Measurements from ENCODE around the gene PAF1.

Gene PAF1

DNA sequence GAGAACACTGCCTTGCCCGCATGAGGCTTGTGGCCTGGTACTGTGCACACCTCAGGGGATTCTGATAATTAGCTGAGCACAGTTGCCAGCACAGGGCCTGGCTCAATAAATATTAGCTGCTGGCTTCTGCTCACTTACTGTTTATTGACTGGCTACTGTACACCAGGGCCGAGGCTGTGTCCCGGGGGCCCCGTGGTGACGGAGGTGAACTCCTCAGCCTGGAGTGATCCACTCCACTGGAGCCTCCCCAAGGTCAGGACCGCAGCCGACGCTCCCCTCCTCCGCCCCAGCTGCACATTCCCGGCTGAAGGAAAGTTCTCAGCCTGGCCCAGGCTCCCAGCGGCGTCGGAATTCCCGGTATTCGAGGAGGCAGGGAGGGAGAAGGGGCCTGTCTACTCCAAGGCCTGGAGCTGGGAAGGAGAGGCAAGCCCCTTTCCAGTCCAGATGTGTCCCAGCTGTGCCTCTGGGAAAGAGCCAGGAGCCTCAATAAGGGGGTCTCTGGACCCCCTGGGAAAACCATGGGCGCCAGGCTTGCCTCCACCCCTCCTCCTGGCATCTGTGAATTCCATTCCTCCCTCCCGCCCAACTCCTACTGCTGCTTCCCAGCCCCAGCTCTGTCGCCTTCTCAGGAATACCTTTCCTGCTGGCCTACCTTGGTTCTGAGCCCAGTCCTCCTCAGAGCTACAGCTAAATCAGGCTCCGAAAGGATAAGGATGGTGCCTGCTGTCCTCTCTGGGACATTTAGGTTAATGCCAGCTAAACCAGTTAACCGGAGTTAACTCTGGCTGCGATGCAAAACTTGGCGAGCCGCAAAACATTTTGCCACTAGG lies 37.6 kb upstream of the PAF1 start:
- peak overlapping the region; percentile 22 for H3K4me3 ChIP-seq (ENCODE audit: low read length)

GRCh38 chr19:39427707-39428106 lies 36.8 kb upstream of the PAF1 start:
- WGBS: 89% methylated on average over 11 of the region's 11 CpGs
- peak overlapping the region; percentile 92 for H3K27ac ChIP-seq (ENCODE audit: low read depth, low read length)
- 0 out of 2 replicates have a peak overlapping the region, but pooled peaks have one; percentile 49 for H3K9ac ChIP-seq (ENCODE audit: low read depth, low read length)

More for the DNA sequence above, 37.6 kb upstream of the PAF1 start:
- 25% methylated on average over 23 of the region's 23 CpGs for WGBS
- Histone ChIP-seq H3K9me3 (ENCODE audit: insufficient read depth, low read depth, low read length) (no peaks in the 10 kb centered on the region), H3K36me3 (ENCODE audit: insufficient read depth, low read length) (peaks cover 38% of the 10 kb centered on the region), H3K27me3 (ENCODE audit: insufficient read depth, low read length) (no peaks in the 10 kb centered on the region), H3K27ac (ENCODE audit: low read depth, low read length) (peak overlapping the region; percentile 92), H3K4me1 (ENCODE audit: insufficient read depth, low read length) (peaks cover 27% of the 10 kb centered on the region), H3K9ac (ENCODE audit: low read depth, low read length) (peak overlapping the region; percentile 49)

GRCh38 chr19:39426170-39426569 lies 35.3 kb upstream of the PAF1 start:
- peak overlapping the region; percentile 34; the same call in 1 of the 2 replicates for H3K27ac ChIP-seq (ENCODE audit: low read depth, low read length)
- H3K9ac ChIP-seq (ENCODE audit: low read depth, low read length): no peak overlapping the region
- H3K27me3 ChIP-seq (ENCODE audit: insufficient read depth, low read length): no peaks in the 10 kb centered on the region
- peaks cover 42% of the 10 kb centered on the region for H3K36me3 ChIP-seq (ENCODE audit: insufficient read depth, low read length)
- peaks cover 27% of the 10 kb centered on the region for H3K4me1 ChIP-seq (ENCODE audit: insufficient read depth, low read length)
- no peaks in the 10 kb centered on the region for H3K9me3 ChIP-seq (ENCODE audit: insufficient read depth, low read depth, low read length)
- no peak overlapping the region for H3K4me3 ChIP-seq (ENCODE audit: low read length)
- WGBS: 83% methylated on average over 5 of the region's 5 CpGs

More at GRCh38 chr19:39427707-39428106, 36.8 kb upstream of the PAF1 start:
- Histone ChIP-seq H3K27me3 (ENCODE audit: insufficient read depth, low read length) (no peaks in the 10 kb centered on the region), H3K4me3 (ENCODE audit: low read length) (no peak overlapping the region), H3K36me3 (ENCODE audit: insufficient read depth, low read length) (peaks cover 38% of the 10 kb centered on the region), H3K4me1 (ENCODE audit: insufficient read depth, low read length) (peaks cover 27% of the 10 kb centered on the region), H3K9me3 (ENCODE audit: insufficient read depth, low read depth, low read length) (no peaks in the 10 kb centered on the region)

GRCh38 chr19:39425744-39426143 lies 34.8 kb upstream of the PAF1 start:
- H3K27ac ChIP-seq (ENCODE audit: low read depth, low read length): no peak overlapping the region
- WGBS: 95% methylated on average over 7 of the region's 7 CpGs

DNA sequence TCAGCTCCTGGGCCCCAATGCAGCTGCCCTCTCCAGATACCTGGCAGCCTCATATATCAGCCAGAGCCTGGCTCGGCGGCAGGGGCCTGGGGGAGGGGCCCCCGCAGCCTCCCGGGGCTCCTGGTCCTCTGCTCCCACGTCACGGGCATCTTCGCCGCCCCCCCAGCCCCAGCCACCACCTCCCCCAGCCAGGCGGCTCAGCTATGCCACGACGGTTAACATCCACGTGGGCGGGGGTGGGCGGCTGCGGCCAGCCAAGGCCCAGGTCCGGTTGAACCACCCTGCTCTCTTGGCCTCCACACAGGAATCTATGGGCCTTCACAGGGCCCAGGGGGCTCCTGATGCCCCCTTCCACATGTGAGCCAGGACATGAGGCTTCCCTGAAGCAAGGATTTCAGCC lies 34.0 kb upstream of the PAF1 start:
- Histone ChIP-seq H3K36me3 (ENCODE audit: insufficient read depth, low read length) (peaks cover 54% of the 10 kb centered on the region), H3K9me3 (ENCODE audit: insufficient read depth, low read depth, low read length) (no peaks in the 10 kb centered on the region), H3K4me1 (ENCODE audit: insufficient read depth, low read length) (peaks cover 19% of the 10 kb centered on the region), H3K27me3 (ENCODE audit: insufficient read depth, low read length) (no peaks in the 10 kb centered on the region), H3K4me3 (ENCODE audit: low read length) (no peak overlapping the region), H3K9ac (ENCODE audit: low read depth, low read length) (no peak overlapping the region), H3K27ac (ENCODE audit: low read depth, low read length) (no peak overlapping the region)
- 92% methylated on average over 16 of the region's 16 CpGs for WGBS

More at GRCh38 chr19:39425744-39426143, 34.8 kb upstream of the PAF1 start:
- Histone ChIP-seq H3K9ac (ENCODE audit: low read depth, low read length) (no peak overlapping the region), H3K9me3 (ENCODE audit: insufficient read depth, low read depth, low read length) (no peaks in the 10 kb centered on the region), H3K4me1 (ENCODE audit: insufficient read depth, low read length) (peaks cover 23% of the 10 kb centered on the region), H3K36me3 (ENCODE audit: insufficient read depth, low read length) (peaks cover 46% of the 10 kb centered on the region), H3K4me3 (ENCODE audit: low read length) (no peak overlapping the region), H3K27me3 (ENCODE audit: insufficient read depth, low read length) (no peaks in the 10 kb centered on the region)

- H3K9me3 ChIP-seq (ENCODE audit: insufficient read depth, low read depth, low read length): no peaks in the 10 kb centered on the region
- WGBS: 94% methylated on average over 35 of the region's 35 CpGs
- no peak overlapping the region for H3K27ac ChIP-seq (ENCODE audit: low read depth, low read length)
- H3K36me3 ChIP-seq (ENCODE audit: insufficient read depth, low read length): peaks cover 65% of the 10 kb centered on the region
- no peak overlapping the region for H3K9ac ChIP-seq (ENCODE audit: low read depth, low read length)
- peaks cover 13% of the 10 kb centered on the region for H3K4me1 ChIP-seq (ENCODE audit: insufficient read depth, low read length)
- no peaks in the 10 kb centered on the region for H3K27me3 ChIP-seq (ENCODE audit: insufficient read depth, low read length)
- no peak overlapping the region for H3K4me3 ChIP-seq (ENCODE audit: low read length)
These were observed 32.6 kb upstream of the PAF1 start for GRCh38 chr19:39423258-39424086.

DNA sequence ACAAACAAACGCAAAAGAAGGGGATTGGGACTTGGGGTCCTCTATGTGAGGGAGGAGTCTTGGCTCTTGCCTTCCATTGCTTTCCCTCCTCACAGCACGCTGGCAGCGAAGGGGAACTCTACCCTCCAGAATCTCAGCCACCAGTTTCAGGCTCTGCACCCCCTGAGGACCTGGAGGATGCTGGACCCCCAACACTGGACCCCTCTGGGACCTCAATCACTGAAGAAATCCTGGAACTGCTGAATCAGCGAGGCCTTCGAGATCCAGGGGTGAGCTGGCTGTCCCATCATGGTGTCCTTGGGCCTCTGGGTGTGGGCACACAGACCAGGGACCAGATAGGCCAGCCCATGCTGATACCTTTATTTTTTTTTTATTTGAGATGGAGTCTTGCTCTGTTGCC lies 31.1 kb upstream of the PAF1 start:
- Histone ChIP-seq H3K27ac (ENCODE audit: low read depth, low read length) (no peak overlapping the region), H3K4me3 (ENCODE audit: low read length) (no peak overlapping the region), H3K9ac (ENCODE audit: low read depth, low read length) (no peak overlapping the region), H3K36me3 (ENCODE audit: insufficient read depth, low read length) (peaks cover 77% of the 10 kb centered on the region), H3K4me1 (ENCODE audit: insufficient read depth, low read length) (peaks cover 3% of the 10 kb centered on the region; the same call in 1 of the 2 replicates), H3K9me3 (ENCODE audit: insufficient read depth, low read depth, low read length) (no peaks in the 10 kb centered on the region), H3K27me3 (ENCODE audit: insufficient read depth, low read length) (no peaks in the 10 kb centered on the region)
- WGBS: 96% methylated on average over 5 of the region's 5 CpGs

DNA sequence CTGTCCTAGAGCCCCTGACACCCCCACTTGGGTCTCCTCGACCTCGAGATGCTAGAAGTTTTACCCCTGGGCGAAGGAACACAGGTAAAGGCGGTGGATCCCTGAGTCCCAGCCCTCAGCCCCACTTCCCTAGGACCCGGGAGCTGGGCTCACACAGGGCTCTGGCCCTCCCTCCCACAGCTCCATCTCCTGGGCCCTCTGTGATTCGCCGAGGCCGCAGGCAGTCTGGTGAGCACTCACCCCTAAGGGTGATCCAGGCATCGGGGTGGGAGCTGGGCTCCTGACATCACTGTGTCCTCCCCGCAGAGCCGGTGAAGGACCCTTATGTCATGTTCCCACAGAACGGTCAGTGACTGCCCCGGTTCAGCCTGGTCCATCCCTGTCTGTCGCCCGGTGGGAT lies 29.9 kb upstream of the PAF1 start:
- no peak overlapping the region for H3K4me3 ChIP-seq (ENCODE audit: low read length)
- no peak overlapping the region for H3K9ac ChIP-seq (ENCODE audit: low read depth, low read length)
- no peaks in the 10 kb centered on the region for H3K4me1 ChIP-seq (ENCODE audit: insufficient read depth, low read length)
- WGBS: 96% methylated on average over 15 of the region's 15 CpGs
- no peaks in the 10 kb centered on the region for H3K9me3 ChIP-seq (ENCODE audit: insufficient read depth, low read depth, low read length)
- peaks cover 87% of the 10 kb centered on the region for H3K36me3 ChIP-seq (ENCODE audit: insufficient read depth, low read length)
- H3K27ac ChIP-seq (ENCODE audit: low read depth, low read length): no peak overlapping the region
- H3K27me3 ChIP-seq (ENCODE audit: insufficient read depth, low read length): no peaks in the 10 kb centered on the region

GRCh38 chr19:39419003-39419402 lies 28.1 kb upstream of the PAF1 start:
- Histone ChIP-seq H3K9ac (ENCODE audit: low read depth, low read length) (no peak overlapping the region), H3K27me3 (ENCODE audit: insufficient read depth, low read length) (no peaks in the 10 kb centered on the region), H3K4me1 (ENCODE audit: insufficient read depth, low read length) (0 out of 2 replicates have a peak, but pooled peaks cover 6% of the 10 kb centered on the region), H3K36me3 (ENCODE audit: insufficient read depth, low read length) (peaks cover 74% of the 10 kb centered on the region), H3K9me3 (ENCODE audit: insufficient read depth, low read depth, low read length) (no peaks in the 10 kb centered on the region), H3K4me3 (ENCODE audit: low read length) (no peak overlapping the region), H3K27ac (ENCODE audit: low read depth, low read length) (no peak overlapping the region)
- WGBS: 90% methylated on average over 9 of the region's 9 CpGs

DNA sequence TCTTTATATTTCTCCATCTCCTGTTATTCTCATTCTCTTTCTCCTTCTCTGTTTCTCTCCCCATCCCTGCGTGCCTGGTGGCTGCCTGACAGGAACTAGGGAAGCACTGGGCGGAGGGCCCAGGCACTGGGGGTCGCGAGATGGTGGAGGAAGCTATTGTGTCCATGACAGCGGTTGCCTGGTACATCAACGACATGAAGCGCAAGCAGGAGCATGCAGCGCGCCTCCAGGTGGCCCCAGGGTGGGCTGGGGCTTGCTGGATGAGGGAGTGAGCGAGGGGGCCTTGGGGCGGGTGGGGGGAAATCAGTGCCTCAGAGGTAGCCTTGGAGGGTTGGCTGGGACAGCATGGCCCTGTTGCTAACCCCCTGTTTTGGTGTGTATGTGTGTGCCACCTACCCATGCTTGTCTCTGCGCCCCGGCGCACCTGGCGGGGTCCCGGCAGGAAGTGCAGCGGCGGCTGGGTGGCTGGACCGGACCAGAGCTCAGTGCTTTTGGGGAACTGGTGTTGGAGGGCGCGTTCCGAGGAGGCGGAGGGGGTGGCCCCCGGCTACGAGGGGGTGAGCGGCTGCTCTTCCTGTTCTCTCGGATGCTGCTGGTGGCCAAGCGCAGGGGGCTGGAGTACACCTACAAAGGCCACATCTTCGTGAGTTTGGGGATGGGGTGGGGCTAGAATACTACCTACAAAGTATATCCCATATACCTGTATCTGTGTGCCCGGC lies 26.7 kb upstream of the PAF1 start:
- Histone ChIP-seq H3K9me3 (ENCODE audit: insufficient read depth, low read depth, low read length) (no peaks in the 10 kb centered on the region), H3K9ac (ENCODE audit: low read depth, low read length) (no peak overlapping the region), H3K27ac (ENCODE audit: low read depth, low read length) (no peak overlapping the region), H3K4me3 (ENCODE audit: low read length) (no peak overlapping the region), H3K27me3 (ENCODE audit: insufficient read depth, low read length) (no peaks in the 10 kb centered on the region), H3K4me1 (ENCODE audit: insufficient read depth, low read length) (0 out of 2 replicates have a peak, but pooled peaks cover 6% of the 10 kb centered on the region), H3K36me3 (ENCODE audit: insufficient read depth, low read length) (peaks cover 60% of the 10 kb centered on the region)
- 95% methylated on average over 29 of the region's 30 CpGs for WGBS

Data from HUES64 (cell line).